Stomach (tissue), 9 donors: Measurements from ENCODE around the gene DNM3. TPM values are rescaled to one million over a fixed set of nuclear protein-coding genes. Genes with fewer than 3 reads are reported as not detected.

ENCODE experiments used
- DNase-seq, 2 donors: peaks; one replicate each; pipeline versions ENCODE4 v3.0.0 to v3.0.0-alpha.2; 2013 to 2019
- H3K27ac ChIP-seq, 5 donors: fragments of 200-600 bp in 4 of 5; sonication (generic) in 4 of 5; one replicate each; pipeline ENCODE4 v1.5.1; 2013 to 2019; ENCODE audit warnings: mild to moderate bottlenecking in 1 of 5, moderate library complexity in 1 of 5
- H3K27me3 ChIP-seq, 3 donors: fragments of 200-600 bp; sonication (generic); one replicate each; pipeline ENCODE4 v1.5.1; 2017 to 2019; ENCODE audit warnings: mixed run types in 1 of 3
- H3K36me3 ChIP-seq, 4 donors: fragments of 200-600 bp; sonication (generic); 1 replicate in 3 of 4; 2 replicates in 1 of 4; pipeline ENCODE4 v1.5.1; 2016 to 2019
- H3K4me1 ChIP-seq, 4 donors: fragments of 200-600 bp; sonication (generic); one replicate each; pipeline ENCODE4 v1.5.1; 2016 to 2019
- H3K4me3 ChIP-seq, 4 donors: fragments of 200-600 bp; sonication (generic) in 3 of 4; one replicate each; pipeline ENCODE4 v1.5.1; 2016 to 2019; ENCODE audit warnings: mild to moderate bottlenecking in 1 of 4
- H3K9me3 ChIP-seq, 4 donors: fragments of 200-600 bp; sonication (generic); one replicate each; pipeline ENCODE4 v1.5.1; 2016 to 2019
- EP300 ChIP-seq: sonication (generic); formaldehyde crosslinking; IDR thresholded peaks from one replicate; pipeline ENCODE4 v1.6.1; 2017; ENCODE audit warnings: antibody characterized with exemption
- POLR2A ChIP-seq, 4 donors: fragments of 450-650 bp; IDR thresholded peaks; one replicate each; pipeline ENCODE4 v1.6.1; 2016; ENCODE audit warnings: antibody characterized with exemption in 4 of 4, control low read depth in 2 of 4, mild to moderate bottlenecking in 1 of 4, moderate library complexity in 1 of 4
- POLR2AphosphoS5 ChIP-seq, 3 donors: sonication (generic); formaldehyde crosslinking; IDR thresholded peaks; one replicate each; pipeline ENCODE4 v1.6.1; 2016; ENCODE audit warnings: antibody characterized with exemption in 3 of 3
- WGBS, 5 donors: extraction: QIAGEN DNeasy Blood & Tissue Kit in 3 of 5; methylation state at CpG; one replicate each; pipeline versions ENCODE4 v1.1.5 to v1.1.7; 2013 to 2018; 5-methylcytosine and 5-hydroxymethylcytosine counted together
- intact Hi-C: fragments of 100-400 bp; cut with DNase I; formaldehyde crosslinking; loops from one replicate; pipeline ENCODE4 v1.15.1; 2023; ENCODE audit warnings: low total_unique reads
- polyA plus RNA-seq, 3 donors: library from polyadenylated mRNA; stranded (reverse); fragments of 200-250 nt; gene quantifications; one replicate each; pipeline ENCODE4 v1.2.3, GENCODE V29; 2013
- total RNA-seq, 5 donors: library from RNA; depleted of rRNA; stranded (reverse); fragments of >200 nt; gene quantifications; one replicate each; pipeline versions ENCODE4 v1.1.0 to v1.2.3, GENCODE V29; 2014 to 2016
- TF ChIP-seq, protein P1 (sequence below), 7 experiments: fragments of 450-650 bp in 4 of 7; fragments of 200-600 bp in 3 of 7; sonication (generic) in 3 of 7; IDR thresholded peaks; one replicate each; pipeline ENCODE4 v1.5.1; 2016 to 2019; ENCODE audit warnings: antibody characterized with exemption in 7 of 7, control low read depth in 2 of 7, mild to moderate bottlenecking in 1 of 7
- donor health status: healthy with polysubstance abuse.
- donor health status: Bipolar disorder and iron deficiency.
- donor health status: healthy.

Gene DNM3
- total and polyA plus RNA-seq, 8 donors = 0.58 to 13.8 (median 2.2) TPM

- TF ChIP-seq POLR2A (IDR thresholded peaks at IDR 0.05) = no peak
- no peak for TF ChIP-seq EP300
- no peak for TF ChIP-seq POLR2AphosphoS5 (IDR thresholded peaks at IDR 0.05)
- TF ChIP-seq, protein P1, sequence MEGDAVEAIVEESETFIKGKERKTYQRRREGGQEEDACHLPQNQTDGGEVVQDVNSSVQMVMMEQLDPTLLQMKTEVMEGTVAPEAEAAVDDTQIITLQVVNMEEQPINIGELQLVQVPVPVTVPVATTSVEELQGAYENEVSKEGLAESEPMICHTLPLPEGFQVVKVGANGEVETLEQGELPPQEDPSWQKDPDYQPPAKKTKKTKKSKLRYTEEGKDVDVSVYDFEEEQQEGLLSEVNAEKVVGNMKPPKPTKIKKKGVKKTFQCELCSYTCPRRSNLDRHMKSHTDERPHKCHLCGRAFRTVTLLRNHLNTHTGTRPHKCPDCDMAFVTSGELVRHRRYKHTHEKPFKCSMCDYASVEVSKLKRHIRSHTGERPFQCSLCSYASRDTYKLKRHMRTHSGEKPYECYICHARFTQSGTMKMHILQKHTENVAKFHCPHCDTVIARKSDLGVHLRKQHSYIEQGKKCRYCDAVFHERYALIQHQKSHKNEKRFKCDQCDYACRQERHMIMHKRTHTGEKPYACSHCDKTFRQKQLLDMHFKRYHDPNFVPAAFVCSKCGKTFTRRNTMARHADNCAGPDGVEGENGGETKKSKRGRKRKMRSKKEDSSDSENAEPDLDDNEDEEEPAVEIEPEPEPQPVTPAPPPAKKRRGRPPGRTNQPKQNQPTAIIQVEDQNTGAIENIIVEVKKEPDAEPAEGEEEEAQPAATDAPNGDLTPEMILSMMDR (IDR thresholded peaks at IDR 0.05) = no peak
- WGBS, 5 donors = 92 to 97% (median 93%) methylated on average over 4 of the region's 4 CpGs
- Histone ChIP-seq H3K9me3 (no peaks in the 10 kb centered on the region), H3K4me3 (no peak overlapping the region), H3K27ac (no peak overlapping the region), H3K4me1 (peaks cover 0 to 15% (median 3%) of the 10 kb centered on the region in 4 donors), H3K27me3 (no peaks in the 10 kb centered on the region), H3K36me3 (no peaks in the 10 kb centered on the region)
- DNase-seq = no peak
- intact Hi-C loops = no loop called here
Observed at GRCh38 chr1:172288581-172288980, 447.3 kb downstream of the DNM3 start.

DNA sequence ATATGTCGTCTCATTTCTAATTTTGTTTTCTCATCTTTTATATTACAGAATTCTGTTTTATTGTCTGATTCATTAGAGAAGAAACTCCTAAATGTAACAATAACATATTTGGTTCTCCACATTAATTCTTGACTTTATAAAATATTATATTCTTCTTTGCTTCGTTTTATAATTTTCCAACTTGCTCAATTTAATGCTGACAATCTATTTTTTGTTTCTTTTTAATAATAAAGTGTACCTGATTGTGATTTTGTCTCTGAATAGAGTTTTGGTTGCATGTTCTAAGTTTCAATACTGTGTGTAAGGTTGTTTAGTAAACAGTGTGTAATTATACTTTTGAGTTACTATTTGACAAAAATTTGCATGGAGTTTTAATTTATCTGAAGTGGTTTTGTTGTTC lies 448.1 kb downstream of the DNM3 start:
- Histone ChIP-seq H3K4me3 (no peak overlapping the region), H3K27me3 (no peaks in the 10 kb centered on the region), H3K36me3 (no peaks in the 10 kb centered on the region), H3K4me1 (peaks cover 0 to 15% (median 3%) of the 10 kb centered on the region in 4 donors), H3K27ac (no peak overlapping the region), H3K9me3 (no peaks in the 10 kb centered on the region)
- TF ChIP-seq POLR2AphosphoS5 (IDR thresholded peaks at IDR 0.05) = no peak
- TF ChIP-seq, protein P1 (IDR thresholded peaks at IDR 0.05) = no peak
- TF ChIP-seq EP300 = no peak
- no peak for TF ChIP-seq POLR2A (IDR thresholded peaks at IDR 0.05)
- intact Hi-C loops = no loop called here
- DNase-seq = no peak
- WGBS, 5 donors = 88 to 94% (median 94%) methylated on average over 2 of the region's 2 CpGs

DNA sequence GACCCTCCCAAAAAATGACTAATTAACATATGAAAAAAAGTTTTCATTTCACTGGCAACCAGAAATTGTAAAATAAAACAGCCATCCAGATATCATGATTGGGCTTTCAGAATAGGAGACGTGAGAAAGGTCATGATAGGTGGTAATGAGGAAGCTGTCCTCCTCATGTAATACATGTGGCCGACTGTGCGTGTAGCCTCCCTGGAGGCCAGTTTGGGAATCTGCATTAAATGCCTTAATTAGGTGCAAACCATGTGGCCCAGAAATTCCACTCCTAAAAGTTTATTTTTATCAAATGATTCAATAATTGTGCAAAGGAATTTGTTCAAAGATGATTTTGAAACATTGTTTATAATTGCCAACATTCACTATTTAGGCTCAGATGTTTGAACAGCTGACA lies 451.5 kb downstream of the DNM3 start:
- no peak overlapping the region for H3K27ac ChIP-seq
- H3K36me3 ChIP-seq = no peaks in the 10 kb centered on the region
- intact Hi-C loops = no loop called here
- H3K4me1 ChIP-seq = no peaks in the 10 kb centered on the region
- WGBS, 5 donors = 88 to 97% (median 93%) methylated on average over 3 of the region's 3 CpGs
- DNase-seq = no peak
- TF ChIP-seq POLR2A (IDR thresholded peaks at IDR 0.05) (no peak), EP300 (no peak), POLR2AphosphoS5 (IDR thresholded peaks at IDR 0.05) (no peak)
- TF ChIP-seq, protein P1 (IDR thresholded peaks at IDR 0.05) = no peak
- H3K27me3 ChIP-seq = no peaks in the 10 kb centered on the region
- H3K4me3 ChIP-seq = no peak overlapping the region
- H3K9me3 ChIP-seq = no peaks in the 10 kb centered on the region

- TF ChIP-seq, protein P1 (IDR thresholded peaks at IDR 0.05) = no peak
- TF ChIP-seq POLR2A (IDR thresholded peaks at IDR 0.05) (no peak), EP300 (no peak), POLR2AphosphoS5 (IDR thresholded peaks at IDR 0.05) (no peak)
- DNase-seq = no peak
Observed at GRCh38 chr1:172293429-172293828, 452.1 kb downstream of the DNM3 start.

More at GRCh38 chr1:172293429-172293828, 452.1 kb downstream of the DNM3 start:
- Histone ChIP-seq H3K27ac (no peak overlapping the region), H3K27me3 (no peaks in the 10 kb centered on the region), H3K4me1 (no peaks in the 10 kb centered on the region), H3K4me3 (no peak overlapping the region), H3K36me3 (no peaks in the 10 kb centered on the region), H3K9me3 (no peaks in the 10 kb centered on the region)
- intact Hi-C loops = no loop called here
- WGBS, 5 donors = 64 to 78% (median 72%) methylated on average over 2 of the region's 2 CpGs
